Measurements from ENCODE around the gene SYCE3.

Gene SYCE3

DNA sequence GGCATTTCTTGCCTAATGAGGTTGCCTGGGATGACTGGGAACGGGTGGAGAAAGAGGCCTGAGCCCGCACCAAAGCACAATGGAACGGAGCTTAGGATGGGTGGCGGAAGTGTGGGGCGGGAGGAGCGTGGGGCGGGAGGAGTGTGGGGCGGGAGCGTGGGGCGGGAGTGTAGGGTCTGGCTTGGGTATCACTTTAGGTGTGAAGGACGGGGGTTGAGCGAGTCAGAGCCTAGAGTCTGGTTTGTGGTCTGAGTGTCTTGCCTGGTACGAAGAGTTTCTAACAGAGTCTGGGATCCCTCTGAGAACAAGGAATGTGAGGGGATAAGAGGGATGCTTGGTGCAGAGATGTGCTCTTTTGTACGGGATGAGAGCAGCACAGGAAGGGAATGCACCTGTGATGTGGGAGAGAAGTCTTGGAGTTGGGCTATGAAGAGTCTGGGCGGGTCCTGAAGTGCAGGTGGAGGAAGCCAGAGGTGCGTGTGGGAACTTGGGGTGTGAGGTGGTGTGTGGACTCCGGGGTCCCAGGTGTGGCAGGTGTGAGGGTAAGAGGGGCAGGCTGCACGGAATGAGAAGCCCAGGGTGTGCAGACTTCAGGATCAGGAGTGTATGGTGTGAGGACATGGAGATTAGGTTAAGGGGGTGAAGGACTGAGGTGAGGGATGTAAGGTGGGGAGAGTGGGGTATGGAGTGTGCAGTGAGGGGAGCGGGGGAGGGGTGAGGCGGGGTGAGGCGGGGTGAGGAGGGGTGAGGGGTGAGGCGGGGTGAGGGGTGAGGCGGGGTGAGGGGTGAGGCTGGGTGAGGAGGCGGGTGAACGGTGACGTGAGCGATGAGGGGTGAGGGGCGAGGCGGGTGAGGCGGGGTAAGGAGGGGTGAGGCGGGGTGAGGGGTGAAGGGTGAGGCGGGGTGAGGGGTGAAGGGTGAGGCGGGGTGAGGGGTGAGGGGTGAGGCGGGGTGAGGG, 1.0 kb downstream of the SYCE3 start:
- H3K4me3 ChIP-seq (ENCODE audit: low read length), result no peak overlapping the region
- no peak for TF ChIP-seq CTCF (conservative IDR thresholded peaks at IDR 0.05; ENCODE audit: low read depth, low read length)
- DNase-seq (ENCODE audit: low read depth), result no peak

DNA sequence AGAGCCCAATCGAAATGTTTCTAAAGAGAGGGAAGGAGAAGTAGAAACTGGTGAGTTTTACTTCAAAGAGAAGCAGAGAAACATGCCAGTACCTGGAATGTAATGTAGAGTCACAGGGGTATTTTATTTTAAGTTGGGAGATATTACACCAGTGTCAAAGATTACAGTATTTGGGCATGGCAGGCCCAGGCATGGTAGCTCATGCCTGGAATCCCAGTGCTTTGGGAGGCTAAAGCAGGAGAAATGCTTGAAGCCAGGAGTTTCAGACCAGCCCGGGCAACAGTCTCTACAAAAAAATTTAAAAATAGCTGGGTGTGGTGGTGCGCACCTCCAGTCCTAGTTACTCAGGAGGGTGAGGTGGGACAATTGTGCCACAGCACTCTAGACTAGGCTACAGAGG, 2.7 kb downstream of the SYCE3 start:
- DNase-seq (ENCODE audit: low read depth), result no peak
- no peak for TF ChIP-seq CTCF (conservative IDR thresholded peaks at IDR 0.05; ENCODE audit: low read depth, low read length)
- H3K4me3 ChIP-seq (ENCODE audit: low read length), result no peak overlapping the region

DNA sequence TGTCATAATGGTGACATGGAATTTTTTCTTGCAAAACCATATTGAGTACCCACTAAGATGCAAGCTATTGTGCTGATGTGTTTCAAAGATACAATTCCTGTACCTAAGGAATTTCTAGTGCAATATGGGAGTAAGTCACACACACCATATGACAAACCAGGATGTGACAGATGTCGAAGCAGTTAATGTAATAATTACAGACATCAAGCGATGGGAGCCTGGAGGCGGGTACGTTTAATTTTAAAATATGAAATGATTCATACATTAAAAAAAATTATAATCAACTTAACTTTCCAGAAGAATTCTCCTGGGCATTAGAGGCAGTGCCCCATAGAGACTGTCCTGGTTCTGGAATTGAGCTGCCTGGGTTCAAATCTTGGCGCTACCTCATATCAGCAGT, 6.0 kb downstream of the SYCE3 start:
- TF ChIP-seq CTCF (conservative IDR thresholded peaks at IDR 0.05; ENCODE audit: low read depth, low read length), result no peak

GRCh38 chr22:50553310-50553709, 9.4 kb downstream of the SYCE3 start:
- DNase-seq (ENCODE audit: low read depth), result no peak
- H3K4me3 ChIP-seq (ENCODE audit: low read length), result no peak overlapping the region
- TF ChIP-seq CTCF (conservative IDR thresholded peaks at IDR 0.05; ENCODE audit: low read depth, low read length), result no peak

More for the DNA sequence above, 6.0 kb downstream of the SYCE3 start:
- DNase-seq (ENCODE audit: low read depth), result no peak
- H3K4me3 ChIP-seq (ENCODE audit: low read length), result no peak overlapping the region

DNA sequence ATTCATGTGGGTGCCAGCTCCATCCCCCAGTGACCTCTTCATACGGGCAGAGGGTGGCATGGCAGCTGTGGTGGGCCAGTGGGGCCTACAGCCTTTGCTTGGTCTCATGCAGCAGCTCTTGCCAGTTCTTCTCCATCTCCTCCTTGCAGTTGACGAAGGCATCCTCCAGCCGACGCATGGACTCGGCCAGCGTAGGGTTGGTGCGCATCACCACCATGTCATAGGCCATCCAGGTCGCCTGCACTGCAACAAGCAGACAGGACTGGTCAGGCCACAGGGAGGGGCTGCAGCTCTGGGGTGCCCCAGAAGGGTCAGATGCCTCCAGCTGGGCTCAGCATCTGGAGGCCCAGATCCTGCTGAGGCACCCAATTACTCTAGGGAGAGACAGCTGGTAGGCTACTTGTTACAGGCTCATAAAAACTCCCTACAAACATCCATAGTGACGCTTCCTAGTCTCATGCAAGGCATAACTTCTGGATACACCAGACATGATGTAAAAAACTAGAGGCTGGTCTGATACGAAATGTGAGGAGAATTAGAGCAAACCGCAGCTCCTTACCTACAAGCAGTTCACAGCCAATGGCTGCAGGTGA, 11.5 kb downstream of the SYCE3 start:
- TF ChIP-seq CTCF (conservative IDR thresholded peaks at IDR 0.05; ENCODE audit: low read depth, low read length), result no peak
- no peak for DNase-seq (ENCODE audit: low read depth)

DNA sequence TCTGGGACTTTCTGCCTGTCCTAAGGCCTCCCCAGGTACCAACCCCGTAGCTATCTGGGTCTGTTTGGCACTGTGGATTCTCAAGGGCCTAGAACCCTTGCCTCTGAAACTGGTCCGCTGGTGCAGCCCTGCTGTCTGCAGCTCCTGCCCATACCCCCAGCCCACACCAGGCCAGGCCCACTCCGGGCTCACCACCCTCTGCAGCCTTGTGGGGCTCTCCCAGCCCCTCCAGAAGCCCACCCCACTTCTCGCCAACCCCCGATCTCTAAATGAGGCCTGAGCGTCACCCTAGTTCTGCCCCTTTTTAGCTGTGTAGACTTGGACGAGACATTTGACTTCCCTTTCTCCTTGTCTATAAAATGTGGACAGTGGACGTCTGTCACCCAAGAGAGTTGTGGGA, 12.3 kb downstream of the SYCE3 start:
- no peak overlapping the region for H3K4me3 ChIP-seq (ENCODE audit: low read length)
- no peak for TF ChIP-seq CTCF (conservative IDR thresholded peaks at IDR 0.05; ENCODE audit: low read depth, low read length)
- no peak for DNase-seq (ENCODE audit: low read depth)

More for the DNA sequence above, 11.5 kb downstream of the SYCE3 start:
- H3K4me3 ChIP-seq (ENCODE audit: low read length), result no peak overlapping the region
